Measurements from ENCODE around the gene GTF2A1. TPM values are rescaled to one million over a fixed set of nuclear protein-coding genes. Genes with fewer than 3 reads are reported as not detected.
"Not testable (repeated sequence)": the region's sequence is repeated elsewhere in the genome, so short reads cannot be mapped to it uniquely, and the experiment has no call there.

The GTF2A1 gene
- total RNA-seq, 2 experiments from 2014 or later = 35.3 to 46.9 TPM

DNA sequence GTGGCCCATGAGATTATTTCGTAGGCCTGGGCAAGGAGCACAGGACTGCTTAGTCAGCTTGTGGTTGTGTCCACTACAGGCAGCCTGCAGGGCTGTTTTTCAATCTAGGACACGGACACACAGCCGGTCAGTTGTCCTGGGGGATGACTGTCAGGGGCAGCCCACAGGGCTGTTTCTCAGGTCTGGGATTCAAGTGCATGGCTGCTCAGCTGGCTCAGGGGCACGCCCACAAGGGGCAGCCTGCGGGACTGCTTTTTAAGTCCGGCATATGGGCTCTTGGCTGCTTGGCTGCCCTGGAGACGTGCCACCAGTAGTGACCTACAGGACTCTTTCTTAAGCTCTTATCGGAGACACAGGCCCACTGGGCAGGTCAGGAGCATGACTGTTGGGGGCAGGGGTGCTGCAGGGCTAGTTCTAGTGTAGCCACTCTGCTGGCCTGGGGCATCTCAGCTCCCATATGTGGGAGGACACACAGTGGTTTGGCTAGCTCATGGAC, 26.6 kb upstream of the GTF2A1 start:
- Mint-ChIP-seq H3K4me1 (no peaks in the 10 kb centered on the region), H3K27me3 (peaks cover 5% of the 10 kb centered on the region), H3K9me3 (peaks cover 10% of the 10 kb centered on the region), H3K4me3 (no peak overlapping the region), H3K27ac (no peak overlapping the region), H3K36me3 (ENCODE audit: low read depth) (peaks cover 2% of the 10 kb centered on the region)
- POLR2A ChIA-PET = no interaction called here
- CTCF ChIA-PET = interaction anchor here (1.1 kb wide), 1 partner anchor 23 kb away, joined by 3 read pairs; no protein-coding TSS in a partner anchor
- no peak for DNase-seq

- POLR2A ChIA-PET = no interaction called here
- Mint-ChIP-seq H3K4me3 (no peak overlapping the region), H3K27ac (no peak overlapping the region), H3K4me1 (no peaks in the 10 kb centered on the region), H3K36me3 (ENCODE audit: low read depth) (peaks cover 2% of the 10 kb centered on the region), H3K27me3 (peaks cover 5% of the 10 kb centered on the region), H3K9me3 (peaks cover 10% of the 10 kb centered on the region)
- no peak for DNase-seq
- CTCF ChIA-PET = no interaction called here
These were observed 25.9 kb upstream of the GTF2A1 start for GRCh38 chr14:81246461-81247270.

- Mint-ChIP-seq H3K27ac (no peak overlapping the region), H3K4me1 (no peaks in the 10 kb centered on the region), H3K4me3 (no peak overlapping the region), H3K27me3 (peaks cover 5% of the 10 kb centered on the region), H3K36me3 (ENCODE audit: low read depth) (peaks cover 2% of the 10 kb centered on the region), H3K9me3 (peaks cover 10% of the 10 kb centered on the region)
- DNase-seq = no peak
- ChIA-PET POLR2A (no interaction called here), CTCF (no interaction called here)
These were observed 25.0 kb upstream of the GTF2A1 start for GRCh38 chr14:81245771-81246170.

DNA sequence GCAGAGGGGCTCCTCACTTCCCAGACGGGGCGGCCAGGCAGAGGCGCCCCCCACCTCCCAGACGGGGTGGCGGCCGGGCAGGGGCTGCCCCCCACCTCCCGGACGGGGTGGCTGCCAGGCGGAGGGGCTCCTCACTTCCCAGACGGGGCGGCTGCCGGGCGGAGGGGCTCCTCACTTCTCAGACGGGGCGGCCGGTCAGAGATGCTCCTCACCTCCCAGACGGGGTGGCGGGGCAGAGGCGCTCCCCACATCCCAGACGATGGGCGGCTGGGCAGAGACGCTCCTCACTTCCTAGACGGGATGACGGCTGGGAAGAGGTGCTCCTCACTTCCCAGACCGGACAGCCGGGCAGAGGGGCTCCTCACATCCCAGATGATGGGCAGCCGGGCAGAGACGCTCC, 23.7 kb upstream of the GTF2A1 start:
- H3K36me3 Mint-ChIP-seq (ENCODE audit: low read depth); DNase-seq; CTCF ChIA-PET; H3K4me3 Mint-ChIP-seq; H3K27ac Mint-ChIP-seq; H3K4me1 Mint-ChIP-seq; POLR2A ChIA-PET: not testable (repeated sequence)
- Mint-ChIP-seq H3K27me3 (peaks cover 11% of the 10 kb centered on the region), H3K9me3 (peaks cover 10% of the 10 kb centered on the region)

DNA sequence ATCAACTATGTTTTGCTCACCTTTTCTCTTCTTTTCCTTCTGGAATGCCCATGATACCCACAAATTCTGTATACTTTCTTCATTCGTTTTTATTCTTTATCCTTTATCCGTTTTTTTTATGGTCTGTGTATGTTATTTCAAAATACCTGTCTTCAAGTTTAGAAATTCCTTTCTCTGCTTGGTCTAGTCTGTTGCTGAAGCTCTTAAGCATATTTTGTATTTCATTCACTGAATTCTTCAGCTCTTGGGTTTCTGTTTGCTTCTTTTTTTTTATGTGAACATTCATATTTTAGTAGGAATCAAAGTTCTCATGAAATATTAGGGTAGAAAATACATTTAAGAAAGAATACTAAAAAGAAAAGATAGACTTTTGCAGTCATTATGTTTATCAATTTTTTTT, 22.7 kb upstream of the GTF2A1 start:
- Mint-ChIP-seq H3K4me1 (no peaks in the 10 kb centered on the region), H3K9me3 (peaks cover 10% of the 10 kb centered on the region), H3K4me3 (no peak overlapping the region), H3K27me3 (peaks cover 14% of the 10 kb centered on the region), H3K36me3 (ENCODE audit: low read depth) (peaks cover 2% of the 10 kb centered on the region), H3K27ac (peak overlapping the region; percentile 6)
- no peak for DNase-seq
- CTCF ChIA-PET = no interaction called here
- POLR2A ChIA-PET = no interaction called here

DNA sequence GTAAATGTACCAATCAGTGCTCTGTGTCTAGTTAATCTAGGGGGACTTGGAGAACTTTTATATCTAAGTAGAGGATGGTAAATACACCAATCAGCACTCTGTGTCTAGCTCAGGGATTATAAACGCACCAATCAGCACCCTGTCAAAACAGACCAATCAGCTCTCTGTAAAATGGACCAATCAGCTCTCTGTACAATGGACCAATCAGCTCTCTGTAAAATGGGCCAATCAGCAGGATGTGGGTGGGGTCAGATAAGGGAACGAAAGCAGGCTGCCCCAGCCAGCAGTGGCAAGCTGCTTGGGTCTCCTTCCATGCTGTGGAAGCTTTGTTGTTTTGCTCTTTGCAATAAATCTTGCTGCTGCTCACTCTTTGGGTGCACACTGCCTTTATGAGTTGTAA, 16.1 kb upstream of the GTF2A1 start:
- DNase-seq; CTCF ChIA-PET; H3K9me3 Mint-ChIP-seq; H3K36me3 Mint-ChIP-seq (ENCODE audit: low read depth); H3K4me1 Mint-ChIP-seq; POLR2A ChIA-PET; H3K27ac Mint-ChIP-seq; H3K4me3 Mint-ChIP-seq: not testable (repeated sequence)
- H3K27me3 Mint-ChIP-seq = peaks cover 16% of the 10 kb centered on the region

- Mint-ChIP-seq H3K27me3 (peaks cover 16% of the 10 kb centered on the region), H3K4me3 (no peak overlapping the region), H3K36me3 (ENCODE audit: low read depth) (no peaks in the 10 kb centered on the region), H3K9me3 (peaks cover 8% of the 10 kb centered on the region), H3K27ac (no peak overlapping the region), H3K4me1 (no peaks in the 10 kb centered on the region)
- ChIA-PET CTCF (no interaction called here), POLR2A (no interaction called here)
- no peak for DNase-seq
These were observed 15.4 kb upstream of the GTF2A1 start for GRCh38 chr14:81236138-81236537.

DNA sequence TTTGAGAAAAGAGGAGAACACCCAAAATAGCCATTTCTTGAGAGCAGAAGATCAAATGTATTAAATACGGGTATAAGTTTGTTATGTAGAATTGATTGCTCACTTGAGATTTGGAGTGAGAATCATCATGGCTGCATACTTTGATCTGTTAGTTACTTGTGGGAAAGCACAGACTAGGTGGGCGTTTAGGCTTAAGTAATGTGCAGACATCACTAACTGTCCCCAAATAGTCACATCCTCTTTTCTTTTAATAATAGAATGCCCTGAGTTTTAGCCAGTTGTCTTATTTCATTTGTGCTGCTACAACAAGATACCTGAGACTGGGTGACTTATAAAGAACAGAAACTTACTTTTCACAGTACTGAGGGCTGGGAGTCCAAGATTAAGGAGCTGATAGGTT, 14.3 kb upstream of the GTF2A1 start:
- no peak for DNase-seq
- ChIA-PET CTCF (interaction anchor here (0.7 kb wide), 1 partner anchor 18 kb away, joined by 3 read pairs; no protein-coding TSS in a partner anchor), POLR2A (no interaction called here)
- no peaks in the 10 kb centered on the region for H3K4me1 Mint-ChIP-seq
- no peak overlapping the region for H3K27ac Mint-ChIP-seq
- peaks cover 8% of the 10 kb centered on the region for H3K9me3 Mint-ChIP-seq
- no peak overlapping the region for H3K4me3 Mint-ChIP-seq
- H3K36me3 Mint-ChIP-seq (ENCODE audit: low read depth) = no peaks in the 10 kb centered on the region
- H3K27me3 Mint-ChIP-seq = peaks cover 12% of the 10 kb centered on the region

DNA sequence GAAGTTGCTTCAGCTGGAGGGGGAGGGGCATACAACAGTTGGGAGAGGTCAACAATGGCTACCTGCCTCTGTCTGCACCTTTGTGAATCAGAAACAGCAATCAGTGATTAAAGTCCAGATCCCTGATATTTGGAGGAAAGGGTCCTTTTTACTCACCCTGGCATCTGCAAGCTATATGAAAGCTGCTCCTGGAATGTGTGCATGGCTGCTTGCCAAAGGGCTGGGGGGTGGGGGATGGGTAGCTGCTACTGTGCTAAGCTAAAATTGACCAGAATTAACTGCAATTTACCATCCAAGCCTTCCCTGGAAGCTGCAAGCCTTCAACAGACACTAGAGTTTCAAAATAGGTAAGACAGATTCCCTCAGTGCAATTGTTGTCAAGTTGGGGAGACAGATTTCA, 13.5 kb upstream of the GTF2A1 start:
- no peak for DNase-seq
- H3K9me3 Mint-ChIP-seq = peaks cover 8% of the 10 kb centered on the region
- H3K27ac Mint-ChIP-seq = no peak overlapping the region
- CTCF ChIA-PET = no interaction called here
- no peaks in the 10 kb centered on the region for H3K4me1 Mint-ChIP-seq
- POLR2A ChIA-PET = no interaction called here
- H3K27me3 Mint-ChIP-seq = peaks cover 9% of the 10 kb centered on the region
- H3K4me3 Mint-ChIP-seq = no peak overlapping the region
- H3K36me3 Mint-ChIP-seq (ENCODE audit: low read depth) = no peaks in the 10 kb centered on the region

DNA sequence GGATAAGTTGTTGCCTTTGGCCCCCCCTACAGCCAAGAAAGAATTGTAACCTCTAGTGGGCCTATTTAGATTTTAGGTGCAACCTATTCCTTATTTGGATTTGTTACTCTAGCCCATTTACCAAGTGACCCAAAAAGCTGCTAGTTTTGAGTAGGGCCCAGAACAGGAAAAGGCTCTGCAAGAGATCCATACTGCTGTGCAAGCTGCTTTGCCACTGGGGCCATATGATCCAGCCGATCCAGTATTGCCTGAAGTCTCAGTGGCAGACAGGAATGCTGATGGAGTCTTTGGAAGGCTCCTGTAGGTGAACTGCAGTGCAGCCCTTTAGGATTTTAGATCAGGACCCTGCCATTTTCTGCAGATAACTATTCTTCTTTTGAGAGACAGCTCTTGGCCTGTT, 12.9 kb upstream of the GTF2A1 start:
- no peak overlapping the region for H3K27ac Mint-ChIP-seq
- DNase-seq = no peak
- peaks cover 8% of the 10 kb centered on the region for H3K9me3 Mint-ChIP-seq
- H3K27me3 Mint-ChIP-seq = peaks cover 8% of the 10 kb centered on the region
- H3K36me3 Mint-ChIP-seq (ENCODE audit: low read depth) = no peaks in the 10 kb centered on the region
- POLR2A ChIA-PET = no interaction called here
- CTCF ChIA-PET = no interaction called here
- no peaks in the 10 kb centered on the region for H3K4me1 Mint-ChIP-seq
- no peak overlapping the region for H3K4me3 Mint-ChIP-seq

DNA sequence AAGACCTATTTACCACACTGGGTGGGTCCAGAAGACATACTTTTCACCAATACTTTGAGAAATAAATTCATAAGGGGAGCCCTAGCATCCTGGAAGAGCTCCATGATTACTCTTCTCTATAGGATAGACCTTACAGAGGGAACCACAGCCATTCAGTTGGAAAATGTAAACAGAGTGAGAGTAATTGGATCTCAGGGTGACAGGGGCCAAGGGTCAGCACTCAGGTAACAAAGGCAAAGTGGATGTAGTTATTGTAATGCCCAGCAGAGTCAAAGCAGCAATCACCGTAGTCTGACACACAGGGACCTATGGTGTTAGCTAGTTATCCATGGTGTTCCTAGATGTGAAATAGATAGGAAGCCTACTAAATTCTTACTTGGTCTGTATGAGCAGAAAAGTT, 10.8 kb upstream of the GTF2A1 start:
- no peak for DNase-seq
- Mint-ChIP-seq H3K27ac (no peak overlapping the region), H3K9me3 (peaks cover 3% of the 10 kb centered on the region), H3K36me3 (ENCODE audit: low read depth) (no peaks in the 10 kb centered on the region), H3K4me1 (no peaks in the 10 kb centered on the region), H3K27me3 (no peaks in the 10 kb centered on the region), H3K4me3 (no peak overlapping the region)
- ChIA-PET CTCF (no interaction called here), POLR2A (no interaction called here)

GRCh38 chr14:81224222-81224621, 3.5 kb upstream of the GTF2A1 start:
- DNase-seq = no peak
- CTCF ChIA-PET = no interaction called here

GRCh38 chr14:81223788-81224187, 3.0 kb upstream of the GTF2A1 start:
- CTCF ChIA-PET; H3K9me3 Mint-ChIP-seq; H3K4me3 Mint-ChIP-seq; H3K27ac Mint-ChIP-seq; DNase-seq; H3K27me3 Mint-ChIP-seq; H3K36me3 Mint-ChIP-seq (ENCODE audit: low read depth): not testable (repeated sequence)
- H3K4me1 Mint-ChIP-seq = peaks cover 16% of the 10 kb centered on the region
- POLR2A ChIA-PET = interaction anchor here (0.6 kb wide), 1 partner anchor 92 kb away, joined by 6 read pairs; no protein-coding TSS in a partner anchor

More at GRCh38 chr14:81224222-81224621, 3.5 kb upstream of the GTF2A1 start:
- peaks cover 5% of the 10 kb centered on the region for H3K36me3 Mint-ChIP-seq (ENCODE audit: low read depth)
- peaks cover 4% of the 10 kb centered on the region for H3K9me3 Mint-ChIP-seq
- H3K4me1 Mint-ChIP-seq = peaks cover 12% of the 10 kb centered on the region
- no peak overlapping the region for H3K27ac Mint-ChIP-seq
- no peak overlapping the region for H3K4me3 Mint-ChIP-seq
- POLR2A ChIA-PET = no interaction called here
- H3K27me3 Mint-ChIP-seq = no peaks in the 10 kb centered on the region

GRCh38 chr14:81222691-81223090, 1.9 kb upstream of the GTF2A1 start:
- Mint-ChIP-seq H3K27me3 (no peaks in the 10 kb centered on the region), H3K27ac (peak overlapping the region; percentile 69), H3K4me1 (peaks cover 25% of the 10 kb centered on the region), H3K4me3 (no peak overlapping the region), H3K36me3 (ENCODE audit: low read depth) (peaks cover 10% of the 10 kb centered on the region), H3K9me3 (peaks cover 4% of the 10 kb centered on the region)
- no peak for DNase-seq
- POLR2A ChIA-PET = no interaction called here
- CTCF ChIA-PET = interaction anchor here (0.5 kb wide), 1 partner anchor 472 kb away, joined by 5 read pairs; no protein-coding TSS in a partner anchor
